ENCODE results near the gene GSG1. TPM values are rescaled to one million over a fixed set of nuclear protein-coding genes. Genes with fewer than 3 reads are reported as not detected.

GSG1 gene
- total RNA-seq, 5 donors from 2014 or later (not counting 1 experiment from before 2014, with no cell fraction given): not detected

GRCh38 chr12:13147688-13148484, 44.4 kb upstream of the GSG1 start:
- H3K27ac ChIP-seq (ENCODE audit: low read length): no peak overlapping the region
- H3K9me3 Mint-ChIP-seq: no peaks in the 10 kb centered on the region
- POLR2A ChIA-PET: no interaction called here
- WGBS (ENCODE audit: insufficient coverage): 82% methylated on average over 6 of the region's 12 CpGs
- no peak overlapping the region for H3K4me3 Mint-ChIP-seq
- CTCF ChIA-PET: no interaction called here
- no peaks in the 10 kb centered on the region for H3K36me3 Mint-ChIP-seq
- no peaks in the 10 kb centered on the region for H3K27me3 ChIP-seq (replicated peaks in 1 of 2; ENCODE audit: control insufficient read depth in 2 of 2, extremely low read depth in 1 of 2, insufficient read depth in 2 of 2, low read length in 1 of 2)
- no peaks in the 10 kb centered on the region for H3K9me3 ChIP-seq
- no peak overlapping the region for H3K27ac Mint-ChIP-seq
- no peak for ATAC-seq (replicated peaks in 1 of 4)
- H3K4me1 ChIP-seq (ENCODE audit: control insufficient read depth in 1 of 2, extremely low read depth in 1 of 2, insufficient read depth in 2 of 2, low read length in 2 of 2): peaks cover 15 to 17% of the 10 kb centered on the region in 2 experiments
- H3K4me1 Mint-ChIP-seq: peaks cover 18 to 21% (median 20%) of the 10 kb centered on the region in 3 donors
- no peaks in the 10 kb centered on the region for H3K27me3 Mint-ChIP-seq
- no peaks in the 10 kb centered on the region for H3K36me3 ChIP-seq (ENCODE audit: control insufficient read depth in 2 of 2, extremely low read depth in 1 of 2, insufficient read depth in 1 of 2, low read length in 1 of 2)
- no peak overlapping the region for H3K4me3 ChIP-seq (ENCODE audit: control insufficient read depth in 1 of 2, extremely low read depth in 1 of 2, low read length in 1 of 2)
- DNase-seq: no peak

- DNase-seq (no peak), ATAC-seq (replicated peaks in 1 of 4) (no peak)
- Histone ChIP-seq H3K27ac (ENCODE audit: low read length) (no peak overlapping the region), H3K4me3 (ENCODE audit: control insufficient read depth in 1 of 2, extremely low read depth in 1 of 2, low read length in 1 of 2) (no peak overlapping the region), H3K4me1 (ENCODE audit: control insufficient read depth in 1 of 2, extremely low read depth in 1 of 2, insufficient read depth in 2 of 2, low read length in 2 of 2) (peaks cover 15 to 17% of the 10 kb centered on the region in 2 experiments), H3K36me3 (ENCODE audit: control insufficient read depth in 2 of 2, extremely low read depth in 1 of 2, insufficient read depth in 1 of 2, low read length in 1 of 2) (no peaks in the 10 kb centered on the region), H3K9me3 (no peaks in the 10 kb centered on the region), H3K27me3 (replicated peaks in 1 of 2; ENCODE audit: control insufficient read depth in 2 of 2, extremely low read depth in 1 of 2, insufficient read depth in 2 of 2, low read length in 1 of 2) (no peaks in the 10 kb centered on the region)
- Mint-ChIP-seq H3K27ac (no peak overlapping the region), H3K27me3 (no peaks in the 10 kb centered on the region), H3K9me3 (no peaks in the 10 kb centered on the region), H3K4me3 (no peak overlapping the region), H3K36me3 (no peaks in the 10 kb centered on the region), H3K4me1 (peaks cover 18 to 21% (median 20%) of the 10 kb centered on the region in 3 donors)
- CTCF ChIA-PET: no interaction called here
- WGBS (ENCODE audit: insufficient coverage): 86% methylated on average over 2 of the region's 3 CpGs
- POLR2A ChIA-PET: no interaction called here
Measured at GRCh38 chr12:13146336-13146938, 43.0 kb upstream of the GSG1 start.

- 100% methylated on average over 1 of the region's 2 CpGs for WGBS (ENCODE audit: insufficient coverage)
- Histone ChIP-seq H3K36me3 (ENCODE audit: control insufficient read depth in 2 of 2, extremely low read depth in 1 of 2, insufficient read depth in 1 of 2, low read length in 1 of 2) (no peaks in the 10 kb centered on the region), H3K4me3 (ENCODE audit: control insufficient read depth in 1 of 2, extremely low read depth in 1 of 2, low read length in 1 of 2) (no peak overlapping the region), H3K27me3 (replicated peaks in 1 of 2; ENCODE audit: control insufficient read depth in 2 of 2, extremely low read depth in 1 of 2, insufficient read depth in 2 of 2, low read length in 1 of 2) (no peaks in the 10 kb centered on the region), H3K27ac (ENCODE audit: low read length) (no peak overlapping the region), H3K4me1 (ENCODE audit: control insufficient read depth in 1 of 2, extremely low read depth in 1 of 2, insufficient read depth in 2 of 2, low read length in 2 of 2) (peaks cover 15 to 17% of the 10 kb centered on the region in 2 experiments), H3K9me3 (no peaks in the 10 kb centered on the region)
- ATAC-seq (replicated peaks in 1 of 4) (peak; percentile 48 to 78 (median 70)), DNase-seq (no peak)
- ChIA-PET POLR2A (no interaction called here), CTCF (no interaction called here)
- H3K4me3 Mint-ChIP-seq: peak overlapping the region in 1 of 3 donors; percentile 26
- H3K27ac Mint-ChIP-seq: peak overlapping the region in 1 of 2 donors; percentile 42
- no peaks in the 10 kb centered on the region for H3K9me3 Mint-ChIP-seq
- no peaks in the 10 kb centered on the region for H3K27me3 Mint-ChIP-seq
- peaks cover 18 to 21% (median 20%) of the 10 kb centered on the region in 3 donors for H3K4me1 Mint-ChIP-seq
- no peaks in the 10 kb centered on the region for H3K36me3 Mint-ChIP-seq
Measured at GRCh38 chr12:13144266-13144828, 40.9 kb upstream of the GSG1 start.

GRCh38 chr12:13142747-13143146, 39.3 kb upstream of the GSG1 start:
- H3K27me3 ChIP-seq (replicated peaks in 1 of 2; ENCODE audit: control insufficient read depth in 2 of 2, extremely low read depth in 1 of 2, insufficient read depth in 2 of 2, low read length in 1 of 2): no peaks in the 10 kb centered on the region
- Mint-ChIP-seq H3K36me3 (no peaks in the 10 kb centered on the region), H3K4me1 (peaks cover 18 to 21% (median 20%) of the 10 kb centered on the region in 3 donors), H3K27ac (no peak overlapping the region), H3K9me3 (no peaks in the 10 kb centered on the region), H3K27me3 (peaks cover 0 to 1% of the 10 kb centered on the region in 2 donors), H3K4me3 (no peak overlapping the region)
- no peaks in the 10 kb centered on the region for H3K36me3 ChIP-seq (ENCODE audit: control insufficient read depth in 2 of 2, extremely low read depth in 1 of 2, insufficient read depth in 1 of 2, low read length in 1 of 2)
- POLR2A ChIA-PET: interaction anchor here in 1 of 2 donors (0.6 kb wide), 1 partner anchor 14 kb away, joined by 4 read pairs; no protein-coding TSS in a partner anchor
- peaks cover 15 to 17% of the 10 kb centered on the region in 2 experiments for H3K4me1 ChIP-seq (ENCODE audit: control insufficient read depth in 1 of 2, extremely low read depth in 1 of 2, insufficient read depth in 2 of 2, low read length in 2 of 2)
- H3K9me3 ChIP-seq: no peaks in the 10 kb centered on the region
- 94% methylated on average over 4 of the region's 8 CpGs for WGBS (ENCODE audit: insufficient coverage)
- no peak for ATAC-seq (replicated peaks in 1 of 4)
- DNase-seq: no peak
- CTCF ChIA-PET: interaction anchor here in 1 of 2 donors (0.6 kb wide), 1 partner anchor 291 kb away, joined by 4 read pairs; no protein-coding TSS in a partner anchor
- H3K27ac ChIP-seq (ENCODE audit: low read length): no peak overlapping the region
- H3K4me3 ChIP-seq (ENCODE audit: control insufficient read depth in 1 of 2, extremely low read depth in 1 of 2, low read length in 1 of 2): no peak overlapping the region

GRCh38 chr12:13141686-13142085, 38.2 kb upstream of the GSG1 start:
- H3K36me3 ChIP-seq (ENCODE audit: control insufficient read depth in 2 of 2, extremely low read depth in 1 of 2, insufficient read depth in 1 of 2, low read length in 1 of 2): no peaks in the 10 kb centered on the region
- 77% methylated on average over 3 of the region's 5 CpGs for WGBS (ENCODE audit: insufficient coverage)
- H3K27ac ChIP-seq (ENCODE audit: low read length): no peak overlapping the region
- Mint-ChIP-seq H3K27me3 (peaks cover 0 to 1% of the 10 kb centered on the region in 2 donors), H3K36me3 (no peaks in the 10 kb centered on the region), H3K9me3 (no peaks in the 10 kb centered on the region), H3K4me3 (no peak overlapping the region), H3K4me1 (peaks cover 18 to 21% (median 20%) of the 10 kb centered on the region in 3 donors), H3K27ac (no peak overlapping the region)
- CTCF ChIA-PET: no interaction called here
- ATAC-seq (replicated peaks in 1 of 4): no peak
- no peak overlapping the region for H3K4me3 ChIP-seq (ENCODE audit: control insufficient read depth in 1 of 2, extremely low read depth in 1 of 2, low read length in 1 of 2)
- POLR2A ChIA-PET: no interaction called here
- DNase-seq: no peak
- no peaks in the 10 kb centered on the region for H3K9me3 ChIP-seq
- H3K4me1 ChIP-seq (ENCODE audit: control insufficient read depth in 1 of 2, extremely low read depth in 1 of 2, insufficient read depth in 2 of 2, low read length in 2 of 2): peaks cover 15 to 17% of the 10 kb centered on the region in 2 experiments
- H3K27me3 ChIP-seq (replicated peaks in 1 of 2; ENCODE audit: control insufficient read depth in 2 of 2, extremely low read depth in 1 of 2, insufficient read depth in 2 of 2, low read length in 1 of 2): no peaks in the 10 kb centered on the region

GRCh38 chr12:13135371-13136178, 32.1 kb upstream of the GSG1 start:
- Histone ChIP-seq H3K36me3 (ENCODE audit: control insufficient read depth in 2 of 2, extremely low read depth in 1 of 2, insufficient read depth in 1 of 2, low read length in 1 of 2) (no peaks in the 10 kb centered on the region), H3K4me3 (ENCODE audit: control insufficient read depth in 1 of 2, extremely low read depth in 1 of 2, low read length in 1 of 2) (no peak overlapping the region), H3K4me1 (ENCODE audit: control insufficient read depth in 1 of 2, extremely low read depth in 1 of 2, insufficient read depth in 2 of 2, low read length in 2 of 2) (no peaks in the 10 kb centered on the region), H3K27me3 (replicated peaks in 1 of 2; ENCODE audit: control insufficient read depth in 2 of 2, extremely low read depth in 1 of 2, insufficient read depth in 2 of 2, low read length in 1 of 2) (no peaks in the 10 kb centered on the region), H3K9me3 (no peaks in the 10 kb centered on the region), H3K27ac (ENCODE audit: low read length) (no peak overlapping the region)
- no peak overlapping the region for H3K27ac Mint-ChIP-seq
- no peaks in the 10 kb centered on the region for H3K9me3 Mint-ChIP-seq
- H3K4me3 Mint-ChIP-seq: no peak overlapping the region
- peaks cover 6 to 7% of the 10 kb centered on the region in 2 donors for H3K27me3 Mint-ChIP-seq
- WGBS (ENCODE audit: insufficient coverage): 84% methylated on average over 6 of the region's 14 CpGs
- CTCF ChIA-PET: interaction anchor here in 1 of 2 donors (0.6 kb wide), 1 partner anchor 9 kb away, joined by 3 read pairs; no protein-coding TSS in a partner anchor
- peaks cover 0 to 5% (median 3%) of the 10 kb centered on the region in 3 donors for H3K4me1 Mint-ChIP-seq
- DNase-seq (no peak), ATAC-seq (replicated peaks in 1 of 4) (no peak)
- POLR2A ChIA-PET: interaction anchor here in 1 of 2 donors (0.5 kb wide), 1 partner anchor 33 kb away, joined by 4 read pairs; no protein-coding TSS in a partner anchor
- H3K36me3 Mint-ChIP-seq: no peaks in the 10 kb centered on the region
